NCI-H146 (cell line): ENCODE results near the gene PATL2.
"Not testable (repeated sequence)": the region's sequence is repeated elsewhere in the genome, so short reads cannot be mapped to it uniquely, and the experiment has no call there.

Experiments
- DNase-seq: peaks from one replicate; lab custom pipeline; 2025; lab: John Stamatoyannopoulos, UW

PATL2 gene

GRCh38 chr15:44690245-44690644 is 20.9 kb downstream of the PATL2 start:
- DNase-seq, result not testable (repeated sequence)

GRCh38 chr15:44689318-44689717 is 21.8 kb downstream of the PATL2 start:
- not testable (repeated sequence) for DNase-seq

GRCh38 chr15:44682809-44683682 is 28.1 kb downstream of the PATL2 start:
- DNase-seq, result peak; percentile 58

GRCh38 chr15:44682211-44682610 is 28.9 kb downstream of the PATL2 start:
- no peak for DNase-seq

GRCh38 chr15:44676676-44677075 is 34.4 kb downstream of the PATL2 start:
- no peak for DNase-seq

- no peak for DNase-seq
These were observed 35.2 kb downstream of the PATL2 start for GRCh38 chr15:44675911-44676310.

- DNase-seq, result peak; percentile 4
These were observed 37.5 kb downstream of the PATL2 start for GRCh38 chr15:44673639-44674038.

- DNase-seq, result no peak
These were observed 40.8 kb downstream of the PATL2 start for GRCh38 chr15:44670087-44670950.

- no peak for DNase-seq
These were observed 42.2 kb downstream of the PATL2 start for GRCh38 chr15:44668921-44669320.

GRCh38 chr15:44667039-44667360 is 44.1 kb downstream of the PATL2 start:
- DNase-seq, result no peak

GRCh38 chr15:44666210-44667038 is 44.7 kb downstream of the PATL2 start:
- no peak for DNase-seq

- DNase-seq, result peak; percentile 95
These were observed 47.5 kb downstream of the PATL2 start, which contains the start of gene SPG11 for GRCh38 chr15:44663410-44664308. Gene SPG11, minus strand, starts transcription at chr15:44663662. Its CDS starts 15 bp downstream, at chr15:44663647.

GRCh38 chr15:44662478-44663409 is 48.4 kb downstream of the PATL2 start:
- peak; percentile 75 for DNase-seq

GRCh38 chr15:44661576-44661975 is 49.5 kb downstream of the PATL2 start:
- no peak for DNase-seq

GRCh38 chr15:44659056-44659455 is 52.1 kb downstream of the PATL2 start:
- DNase-seq, result no peak

- DNase-seq, result no peak
These were observed 53.7 kb downstream of the PATL2 start for GRCh38 chr15:44657378-44657777.

GRCh38 chr15:44656913-44657312 is 54.2 kb downstream of the PATL2 start:
- no peak for DNase-seq

GRCh38 chr15:44656298-44656697 is 54.8 kb downstream of the PATL2 start:
- DNase-seq, result no peak

- DNase-seq, result no peak
These were observed 56.3 kb downstream of the PATL2 start for GRCh38 chr15:44654858-44655257.

GRCh38 chr15:44647637-44648036 is 63.5 kb downstream of the PATL2 start:
- no peak for DNase-seq
